CD4-positive, alpha-beta T cell treated with Interleukin-10 for 1 hour (primary cell): Measurements from ENCODE around the gene C17orf113.
"Not testable (repeated sequence)": the region's sequence is repeated elsewhere in the genome, so short reads cannot be mapped to it uniquely, and the experiment has no call there.

Experiments
- DNase-seq: peaks from one replicate; pipeline ENCODE4 v3.0.0-alpha.2; 2020

The C17orf113 gene

GRCh38 chr17:42016411-42016831, 34.0 kb downstream of the C17orf113 start:
- peak; percentile 23 for DNase-seq

- not testable (repeated sequence) for DNase-seq
Observed at GRCh38 chr17:42013740-42014139, 36.7 kb downstream of the C17orf113 start.

- DNase-seq, result not testable (repeated sequence)
Observed at GRCh38 chr17:42012363-42012762, 38.0 kb downstream of the C17orf113 start.

GRCh38 chr17:42010898-42011516, 39.4 kb downstream of the C17orf113 start:
- no peak for DNase-seq

- not testable (repeated sequence) for DNase-seq
Observed at GRCh38 chr17:42010266-42010680, 40.1 kb downstream of the C17orf113 start.

- no peak for DNase-seq
Observed at GRCh38 chr17:42009170-42009569, 41.2 kb downstream of the C17orf113 start.

- no peak for DNase-seq
Observed at GRCh38 chr17:42005166-42005565, 45.2 kb downstream of the C17orf113 start.

- no peak for DNase-seq
Observed at GRCh38 chr17:42002792-42003301, 47.6 kb downstream of the C17orf113 start.

GRCh38 chr17:42002175-42002791, 48.1 kb downstream of the C17orf113 start:
- no peak for DNase-seq

GRCh38 chr17:42001729-42002128, 48.7 kb downstream of the C17orf113 start:
- no peak for DNase-seq

GRCh38 chr17:42000413-42001133, 49.8 kb downstream of the C17orf113 start:
- no peak for DNase-seq

- DNase-seq, result no peak
Observed at GRCh38 chr17:41998497-41998896, 51.9 kb downstream of the C17orf113 start.

- no peak for DNase-seq
Observed at GRCh38 chr17:41996855-41997164, 53.6 kb downstream of the C17orf113 start.

- DNase-seq, result no peak
Observed at GRCh38 chr17:41992576-41992975, 57.8 kb downstream of the C17orf113 start.

- DNase-seq, result no peak
Observed at GRCh38 chr17:41989702-41990419, 60.5 kb downstream of the C17orf113 start.

GRCh38 chr17:41988418-41988817, 62.0 kb downstream of the C17orf113 start:
- DNase-seq, result no peak
